Measurements from ENCODE around the gene ZFPL1.

ZFPL1 gene

GRCh38 chr11:65060913-65061408 lies 23.1 kb upstream of the ZFPL1 start:
- DNase-seq = peak; percentile 47

- DNase-seq = no peak
Observed at GRCh38 chr11:65063532-65063931, 20.5 kb upstream of the ZFPL1 start.

- DNase-seq = no peak
Observed at GRCh38 chr11:65064847-65065240, 19.2 kb upstream of the ZFPL1 start.

GRCh38 chr11:65065851-65066250 lies 18.2 kb upstream of the ZFPL1 start:
- DNase-seq = no peak

GRCh38 chr11:65066315-65066714 lies 17.7 kb upstream of the ZFPL1 start:
- no peak for DNase-seq

GRCh38 chr11:65066805-65067291 lies 17.2 kb upstream of the ZFPL1 start:
- no peak for DNase-seq

GRCh38 chr11:65067446-65067845 lies 16.6 kb upstream of the ZFPL1 start:
- no peak for DNase-seq

- peak; percentile 28 for DNase-seq
Observed at GRCh38 chr11:65069217-65069616, 14.8 kb upstream of the ZFPL1 start.

- DNase-seq = no peak
Observed at GRCh38 chr11:65071907-65072630, 12.0 kb upstream of the ZFPL1 start.

GRCh38 chr11:65072631-65072966 lies 11.4 kb upstream of the ZFPL1 start:
- no peak for DNase-seq

- peak; percentile 19 for DNase-seq
Observed at GRCh38 chr11:65077451-65077850, 6.6 kb upstream of the ZFPL1 start.

- peak; percentile 82 for DNase-seq
Observed at GRCh38 chr11:65078151-65078550, 5.9 kb upstream of the ZFPL1 start.

- no peak for DNase-seq
Observed at GRCh38 chr11:65078786-65079342, 5.2 kb upstream of the ZFPL1 start.

- peak; percentile 24 for DNase-seq
Observed at GRCh38 chr11:65083134-65083833, 738 bp upstream of the ZFPL1 start.

GRCh38 chr11:65084598-65085375 lies 765 bp downstream of the ZFPL1 start:
- no peak for DNase-seq

- no peak for DNase-seq
Observed at GRCh38 chr11:65085446-65085845, 1.4 kb downstream of the ZFPL1 start.

- no peak for DNase-seq
Observed at GRCh38 chr11:65086809-65087208, 2.8 kb downstream of the ZFPL1 start.

- DNase-seq = no peak
Observed at GRCh38 chr11:65087216-65087615, 3.2 kb downstream of the ZFPL1 start.

- DNase-seq = no peak
Observed at GRCh38 chr11:65087827-65088226, 3.8 kb downstream of the ZFPL1 start.

GRCh38 chr11:65089621-65090020 lies 5.6 kb downstream of the ZFPL1 start:
- no peak for DNase-seq

GRCh38 chr11:65090628-65091027 lies 6.6 kb downstream of the ZFPL1 start:
- no peak for DNase-seq

GRCh38 chr11:65095427-65095826 lies 11.4 kb downstream of the ZFPL1 start:
- no peak for DNase-seq

Data from hematopoietic multipotent progenitor cell treated with erythropoietin and hydrocortisone succinate and interleukin-3 and kit ligand, for 6 days (in vitro differentiated cells).